Measurements from ENCODE around the gene CDR2.

DNA sequence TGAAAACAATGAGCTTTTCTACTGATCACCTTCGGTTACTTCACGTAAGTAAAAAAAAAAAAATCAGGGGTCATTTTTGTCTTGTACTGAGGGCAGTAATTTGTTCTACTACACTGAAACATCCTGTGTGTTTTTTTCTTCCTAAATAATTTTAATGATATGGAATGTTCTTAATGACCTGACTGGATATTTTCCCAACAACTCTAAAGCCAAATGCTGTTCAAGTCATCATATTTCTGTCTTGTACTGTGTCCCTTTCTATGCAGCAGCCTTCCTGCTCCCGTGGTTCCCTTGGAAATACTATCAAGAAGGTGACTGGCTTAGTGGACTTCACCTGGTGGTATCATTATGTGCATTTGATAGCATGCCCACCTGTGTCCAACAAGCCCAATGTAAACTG lies 10.8 kb upstream of the CDR2 start:
- no peak for TF ChIP-seq EP300 (IDR thresholded peaks at IDR 0.05)
- TF ChIP-seq, protein P1, sequence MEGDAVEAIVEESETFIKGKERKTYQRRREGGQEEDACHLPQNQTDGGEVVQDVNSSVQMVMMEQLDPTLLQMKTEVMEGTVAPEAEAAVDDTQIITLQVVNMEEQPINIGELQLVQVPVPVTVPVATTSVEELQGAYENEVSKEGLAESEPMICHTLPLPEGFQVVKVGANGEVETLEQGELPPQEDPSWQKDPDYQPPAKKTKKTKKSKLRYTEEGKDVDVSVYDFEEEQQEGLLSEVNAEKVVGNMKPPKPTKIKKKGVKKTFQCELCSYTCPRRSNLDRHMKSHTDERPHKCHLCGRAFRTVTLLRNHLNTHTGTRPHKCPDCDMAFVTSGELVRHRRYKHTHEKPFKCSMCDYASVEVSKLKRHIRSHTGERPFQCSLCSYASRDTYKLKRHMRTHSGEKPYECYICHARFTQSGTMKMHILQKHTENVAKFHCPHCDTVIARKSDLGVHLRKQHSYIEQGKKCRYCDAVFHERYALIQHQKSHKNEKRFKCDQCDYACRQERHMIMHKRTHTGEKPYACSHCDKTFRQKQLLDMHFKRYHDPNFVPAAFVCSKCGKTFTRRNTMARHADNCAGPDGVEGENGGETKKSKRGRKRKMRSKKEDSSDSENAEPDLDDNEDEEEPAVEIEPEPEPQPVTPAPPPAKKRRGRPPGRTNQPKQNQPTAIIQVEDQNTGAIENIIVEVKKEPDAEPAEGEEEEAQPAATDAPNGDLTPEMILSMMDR (IDR thresholded peaks at IDR 0.05): no peak
- no peak for TF ChIP-seq POLR2A (IDR thresholded peaks at IDR 0.05)
- TF ChIP-seq POLR2AphosphoS5 (IDR thresholded peaks at IDR 0.05): no peak

Data from suprapubic skin (tissue), 4 donors.